ENCODE measurements around the gene SCIN.
"Not testable (repeated sequence)": the region's sequence is repeated elsewhere in the genome, so short reads cannot be mapped to it uniquely, and the experiment has no call there.

SCIN gene

DNA sequence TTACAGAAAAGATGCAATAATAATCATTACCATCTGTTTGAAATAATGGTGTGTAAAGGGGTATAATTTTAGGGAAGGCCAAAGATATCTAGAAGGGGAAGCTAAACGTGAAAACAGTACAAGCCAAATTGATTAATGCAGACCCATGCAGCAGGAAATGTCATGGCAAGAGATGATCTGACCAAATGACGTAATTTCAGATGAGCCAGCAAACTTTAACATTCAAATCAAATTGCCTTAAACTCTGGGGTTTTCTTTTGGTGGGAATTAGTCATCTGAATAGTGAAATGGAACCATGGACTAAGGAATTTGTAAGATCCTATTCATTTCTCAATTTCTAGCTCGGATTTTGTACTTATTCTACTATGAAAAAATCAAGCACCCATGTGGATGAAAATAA lies 21.4 kb upstream of the SCIN start:
- Histone ChIP-seq H3K27ac (ENCODE audit: insufficient read depth, low read length, poor library complexity, severe bottlenecking) (no peak overlapping the region), H3K4me3 (ENCODE audit: insufficient read depth, low read depth, low read length, poor library complexity, severe bottlenecking) (no peak overlapping the region)

DNA sequence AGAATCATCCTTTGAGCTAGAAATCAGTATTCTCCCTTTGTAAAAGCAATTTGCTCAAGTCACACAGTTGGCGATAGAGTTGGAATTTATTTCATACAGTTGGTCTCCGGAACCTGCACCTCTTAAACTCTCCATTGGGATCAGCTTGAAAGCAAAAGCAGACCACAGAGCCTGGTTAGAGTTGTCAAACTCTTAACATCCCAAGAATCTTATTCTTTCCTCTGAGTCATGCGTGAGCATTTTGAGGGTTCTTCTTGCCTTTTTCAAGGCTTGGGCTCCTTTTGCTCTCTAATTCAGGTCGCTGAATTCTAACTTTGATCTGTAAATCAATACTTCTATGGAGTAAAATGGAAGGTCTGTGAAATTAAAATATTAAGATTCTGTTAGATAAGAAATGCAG lies 19.6 kb upstream of the SCIN start:
- Histone ChIP-seq H3K27ac (ENCODE audit: insufficient read depth, low read length, poor library complexity, severe bottlenecking) (no peak overlapping the region), H3K27me3 (replicated peaks; ENCODE audit: control insufficient read depth, insufficient read depth, low read length, poor library complexity, severe bottlenecking) (no peaks in the 10 kb centered on the region), H3K36me3 (ENCODE audit: control insufficient read depth, insufficient read depth, low read length) (no peaks in the 10 kb centered on the region), H3K9me3 (ENCODE audit: control insufficient read depth, low read length) (no peaks in the 10 kb centered on the region), H3K4me1 (ENCODE audit: control insufficient read depth, insufficient read depth, low read length, poor library complexity, severe bottlenecking) (no peaks in the 10 kb centered on the region), H3K4me3 (ENCODE audit: insufficient read depth, low read depth, low read length, poor library complexity, severe bottlenecking) (no peak overlapping the region)
- DNase-seq: no peak

More for the DNA sequence above, 21.4 kb upstream of the SCIN start:
- Histone ChIP-seq H3K4me1 (ENCODE audit: control insufficient read depth, insufficient read depth, low read length, poor library complexity, severe bottlenecking) (no peaks in the 10 kb centered on the region), H3K36me3 (ENCODE audit: control insufficient read depth, insufficient read depth, low read length) (no peaks in the 10 kb centered on the region), H3K27me3 (replicated peaks; ENCODE audit: control insufficient read depth, insufficient read depth, low read length, poor library complexity, severe bottlenecking) (no peaks in the 10 kb centered on the region), H3K9me3 (ENCODE audit: control insufficient read depth, low read length) (no peaks in the 10 kb centered on the region)
- no peak for DNase-seq

DNA sequence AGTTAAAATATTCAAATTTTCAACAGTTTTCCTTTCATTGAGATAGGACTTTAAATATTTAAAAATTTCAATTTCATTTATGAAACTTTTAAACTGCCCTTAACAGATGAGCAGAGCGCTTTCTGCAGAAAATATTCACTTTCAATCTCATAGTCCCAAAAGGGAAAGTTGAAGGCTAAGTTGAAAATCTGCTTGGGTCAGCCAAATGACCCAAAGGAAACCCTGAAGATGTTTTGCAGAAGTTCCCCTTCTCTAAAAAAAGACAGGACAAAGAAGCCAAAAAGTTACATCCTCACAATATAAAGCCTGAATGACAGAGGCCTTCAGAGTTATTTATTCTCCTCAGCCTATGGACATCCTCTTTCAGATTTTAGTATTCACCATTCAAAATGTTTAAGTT lies 17.6 kb upstream of the SCIN start:
- H3K4me3 ChIP-seq (ENCODE audit: insufficient read depth, low read depth, low read length, poor library complexity, severe bottlenecking): no peak overlapping the region
- no peaks in the 10 kb centered on the region for H3K36me3 ChIP-seq (ENCODE audit: control insufficient read depth, insufficient read depth, low read length)
- H3K4me1 ChIP-seq (ENCODE audit: control insufficient read depth, insufficient read depth, low read length, poor library complexity, severe bottlenecking): no peaks in the 10 kb centered on the region
- no peak for DNase-seq
- H3K27ac ChIP-seq (ENCODE audit: insufficient read depth, low read length, poor library complexity, severe bottlenecking): no peak overlapping the region
- H3K27me3 ChIP-seq (replicated peaks; ENCODE audit: control insufficient read depth, insufficient read depth, low read length, poor library complexity, severe bottlenecking): no peaks in the 10 kb centered on the region
- H3K9me3 ChIP-seq (ENCODE audit: control insufficient read depth, low read length): no peaks in the 10 kb centered on the region

DNA sequence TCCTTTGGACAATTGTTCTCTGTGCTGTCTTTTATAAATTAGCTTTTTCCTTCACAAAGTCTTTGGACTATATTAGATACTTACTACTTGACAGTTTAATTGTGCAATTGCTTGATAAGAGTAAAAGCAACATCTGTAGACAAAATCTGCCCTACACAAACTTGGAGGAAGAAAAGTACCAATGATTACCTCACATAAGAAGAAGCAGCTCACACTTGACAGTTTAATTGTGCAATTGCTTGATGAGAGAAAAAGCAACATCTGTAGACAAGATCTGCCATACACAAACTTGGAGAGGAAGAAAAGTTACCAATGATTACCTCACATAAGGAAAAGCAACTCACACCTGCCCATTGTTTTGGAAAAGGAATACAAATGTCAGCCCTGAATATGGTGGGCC lies 17.1 kb upstream of the SCIN start:
- Histone ChIP-seq H3K9me3 (ENCODE audit: control insufficient read depth, low read length) (no peaks in the 10 kb centered on the region), H3K27ac (ENCODE audit: insufficient read depth, low read length, poor library complexity, severe bottlenecking) (no peak overlapping the region), H3K36me3 (ENCODE audit: control insufficient read depth, insufficient read depth, low read length) (no peaks in the 10 kb centered on the region), H3K27me3 (replicated peaks; ENCODE audit: control insufficient read depth, insufficient read depth, low read length, poor library complexity, severe bottlenecking) (no peaks in the 10 kb centered on the region), H3K4me3 (ENCODE audit: insufficient read depth, low read depth, low read length, poor library complexity, severe bottlenecking) (no peak overlapping the region), H3K4me1 (ENCODE audit: control insufficient read depth, insufficient read depth, low read length, poor library complexity, severe bottlenecking) (no peaks in the 10 kb centered on the region)
- no peak for DNase-seq

DNA sequence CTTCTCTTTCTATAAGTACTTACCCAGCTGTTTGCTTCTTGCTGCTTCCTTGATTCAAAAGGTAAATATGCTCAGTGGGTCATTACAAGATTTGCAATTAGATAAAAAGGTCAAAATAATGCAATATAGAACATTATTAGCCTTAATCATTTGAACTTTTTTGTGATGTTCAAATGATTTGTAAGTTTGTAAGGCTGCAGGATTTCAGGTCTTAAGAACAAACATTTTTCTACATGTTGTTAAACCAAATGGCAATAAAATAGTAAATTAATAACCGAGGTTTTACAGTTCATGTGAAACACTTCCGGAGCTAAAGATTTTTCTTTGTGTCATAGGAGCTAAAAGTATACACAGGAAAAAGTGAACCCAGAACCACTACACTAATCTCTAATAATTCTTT lies 16.2 kb upstream of the SCIN start:
- H3K4me1 ChIP-seq (ENCODE audit: control insufficient read depth, insufficient read depth, low read length, poor library complexity, severe bottlenecking): no peaks in the 10 kb centered on the region
- no peak for DNase-seq
- H3K9me3 ChIP-seq (ENCODE audit: control insufficient read depth, low read length): no peaks in the 10 kb centered on the region

DNA sequence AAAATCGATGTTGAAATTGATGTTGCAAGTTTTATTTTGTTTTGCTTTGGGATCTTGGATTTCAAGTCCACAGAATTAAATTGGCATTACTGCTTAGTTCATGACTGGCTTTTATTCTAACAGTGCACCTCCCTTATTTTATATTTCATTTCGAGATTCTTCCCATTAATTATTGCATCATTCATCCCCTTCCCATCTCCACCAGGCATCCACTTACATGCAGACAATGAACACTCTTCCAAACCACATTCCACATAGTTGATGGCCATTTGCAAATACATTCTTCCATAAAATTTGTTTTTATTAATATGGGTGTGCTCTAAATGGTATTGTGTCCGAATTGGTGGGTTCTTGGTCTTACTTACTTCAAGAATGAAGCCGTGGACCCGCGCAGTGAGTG lies 15.6 kb upstream of the SCIN start:
- no peaks in the 10 kb centered on the region for H3K36me3 ChIP-seq (ENCODE audit: control insufficient read depth, insufficient read depth, low read length)
- no peak for DNase-seq

More for the DNA sequence above, 16.2 kb upstream of the SCIN start:
- Histone ChIP-seq H3K36me3 (ENCODE audit: control insufficient read depth, insufficient read depth, low read length) (no peaks in the 10 kb centered on the region), H3K27me3 (replicated peaks; ENCODE audit: control insufficient read depth, insufficient read depth, low read length, poor library complexity, severe bottlenecking) (no peaks in the 10 kb centered on the region), H3K4me3 (ENCODE audit: insufficient read depth, low read depth, low read length, poor library complexity, severe bottlenecking) (no peak overlapping the region), H3K27ac (ENCODE audit: insufficient read depth, low read length, poor library complexity, severe bottlenecking) (no peak overlapping the region)

DNA sequence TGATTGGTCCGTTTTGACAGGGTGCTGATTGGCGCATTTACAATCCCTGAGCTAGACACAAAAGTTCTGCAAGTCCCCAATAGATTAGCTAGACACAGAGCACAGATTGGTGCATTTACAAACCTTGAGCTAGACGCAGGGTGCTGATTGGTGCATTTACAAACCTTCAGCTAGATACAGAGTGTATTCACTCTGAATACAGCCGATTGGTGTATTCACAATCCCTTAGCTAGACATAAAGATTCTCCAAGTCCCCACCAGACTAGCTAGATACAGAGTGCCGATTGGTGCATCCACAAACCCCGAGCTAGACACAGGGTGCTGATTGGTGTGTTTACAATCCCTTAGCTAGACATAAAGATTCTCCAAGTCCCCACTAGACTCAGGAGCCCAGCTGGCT lies 14.8 kb upstream of the SCIN start:
- not testable (repeated sequence) for DNase-seq; H3K27me3 ChIP-seq (replicated peaks; ENCODE audit: control insufficient read depth, insufficient read depth, low read length, poor library complexity, severe bottlenecking); H3K9me3 ChIP-seq (ENCODE audit: control insufficient read depth, low read length); H3K4me3 ChIP-seq (ENCODE audit: insufficient read depth, low read depth, low read length, poor library complexity, severe bottlenecking); H3K36me3 ChIP-seq (ENCODE audit: control insufficient read depth, insufficient read depth, low read length); H3K27ac ChIP-seq (ENCODE audit: insufficient read depth, low read length, poor library complexity, severe bottlenecking); H3K4me1 ChIP-seq (ENCODE audit: control insufficient read depth, insufficient read depth, low read length, poor library complexity, severe bottlenecking)

More for the DNA sequence above, 15.6 kb upstream of the SCIN start:
- Histone ChIP-seq H3K4me1 (ENCODE audit: control insufficient read depth, insufficient read depth, low read length, poor library complexity, severe bottlenecking) (no peaks in the 10 kb centered on the region), H3K9me3 (ENCODE audit: control insufficient read depth, low read length) (no peaks in the 10 kb centered on the region), H3K27me3 (replicated peaks; ENCODE audit: control insufficient read depth, insufficient read depth, low read length, poor library complexity, severe bottlenecking) (no peaks in the 10 kb centered on the region), H3K4me3 (ENCODE audit: insufficient read depth, low read depth, low read length, poor library complexity, severe bottlenecking) (no peak overlapping the region), H3K27ac (ENCODE audit: insufficient read depth, low read length, poor library complexity, severe bottlenecking) (no peak overlapping the region)

DNA sequence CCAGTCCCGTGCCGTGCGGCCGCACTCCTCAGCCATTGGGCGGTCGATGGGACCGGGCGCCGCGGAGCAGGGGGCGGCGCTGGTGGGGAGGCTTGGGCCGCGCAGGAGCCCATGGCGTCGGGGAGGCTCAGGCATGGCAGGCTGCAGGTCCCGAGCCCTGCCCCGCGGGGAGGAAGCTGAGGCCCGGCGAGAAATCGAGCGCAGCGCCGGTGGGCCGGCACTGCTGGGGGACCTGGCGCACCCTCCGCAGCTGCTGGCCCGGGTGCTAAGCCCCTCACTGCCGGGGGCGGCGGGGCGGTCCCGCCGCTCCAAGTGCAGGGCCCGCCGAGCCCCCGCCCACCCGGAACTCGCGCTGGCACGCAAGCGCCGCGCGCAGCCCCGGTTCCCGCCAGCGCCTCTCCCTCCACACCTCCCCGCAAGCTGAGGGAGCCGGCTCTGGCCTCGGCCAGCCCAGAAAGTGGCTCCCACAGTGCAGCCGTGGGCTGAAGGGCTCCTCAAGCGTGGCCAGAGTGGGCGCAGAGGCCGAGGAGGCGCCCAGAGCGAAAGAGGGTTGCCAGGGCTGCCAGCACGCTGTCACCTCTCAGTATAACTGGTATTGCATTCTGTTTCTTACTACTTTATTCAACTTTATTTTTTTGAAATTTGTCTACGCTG lies 14.3 kb upstream of the SCIN start:
- H3K9me3 ChIP-seq (ENCODE audit: control insufficient read depth, low read length); H3K4me1 ChIP-seq (ENCODE audit: control insufficient read depth, insufficient read depth, low read length, poor library complexity, severe bottlenecking); H3K27me3 ChIP-seq (replicated peaks; ENCODE audit: control insufficient read depth, insufficient read depth, low read length, poor library complexity, severe bottlenecking); H3K4me3 ChIP-seq (ENCODE audit: insufficient read depth, low read depth, low read length, poor library complexity, severe bottlenecking); H3K36me3 ChIP-seq (ENCODE audit: control insufficient read depth, insufficient read depth, low read length); DNase-seq; H3K27ac ChIP-seq (ENCODE audit: insufficient read depth, low read length, poor library complexity, severe bottlenecking): not testable (repeated sequence)

DNA sequence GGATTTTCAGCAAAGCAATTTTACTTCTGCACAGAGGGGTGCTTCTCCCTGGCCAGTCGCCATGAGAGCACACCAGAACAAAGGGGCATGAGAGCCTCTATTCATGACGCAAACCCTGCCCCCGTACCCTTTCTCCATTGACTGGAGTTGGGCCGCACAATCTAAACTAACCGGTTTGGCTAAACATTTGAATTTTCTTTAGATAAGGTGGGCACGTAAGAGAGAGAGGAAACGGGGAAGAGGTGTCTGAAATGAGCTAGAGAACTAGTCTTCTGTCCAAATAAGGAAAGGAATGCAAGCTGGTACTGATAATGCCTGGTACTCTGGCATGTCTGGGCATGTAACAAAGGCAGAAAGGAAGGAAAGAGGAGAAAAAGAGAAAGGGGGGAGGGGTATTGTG lies 13.2 kb upstream of the SCIN start:
- no peaks in the 10 kb centered on the region for H3K27me3 ChIP-seq (replicated peaks; ENCODE audit: control insufficient read depth, insufficient read depth, low read length, poor library complexity, severe bottlenecking)
- H3K27ac ChIP-seq (ENCODE audit: insufficient read depth, low read length, poor library complexity, severe bottlenecking): no peak overlapping the region

DNA sequence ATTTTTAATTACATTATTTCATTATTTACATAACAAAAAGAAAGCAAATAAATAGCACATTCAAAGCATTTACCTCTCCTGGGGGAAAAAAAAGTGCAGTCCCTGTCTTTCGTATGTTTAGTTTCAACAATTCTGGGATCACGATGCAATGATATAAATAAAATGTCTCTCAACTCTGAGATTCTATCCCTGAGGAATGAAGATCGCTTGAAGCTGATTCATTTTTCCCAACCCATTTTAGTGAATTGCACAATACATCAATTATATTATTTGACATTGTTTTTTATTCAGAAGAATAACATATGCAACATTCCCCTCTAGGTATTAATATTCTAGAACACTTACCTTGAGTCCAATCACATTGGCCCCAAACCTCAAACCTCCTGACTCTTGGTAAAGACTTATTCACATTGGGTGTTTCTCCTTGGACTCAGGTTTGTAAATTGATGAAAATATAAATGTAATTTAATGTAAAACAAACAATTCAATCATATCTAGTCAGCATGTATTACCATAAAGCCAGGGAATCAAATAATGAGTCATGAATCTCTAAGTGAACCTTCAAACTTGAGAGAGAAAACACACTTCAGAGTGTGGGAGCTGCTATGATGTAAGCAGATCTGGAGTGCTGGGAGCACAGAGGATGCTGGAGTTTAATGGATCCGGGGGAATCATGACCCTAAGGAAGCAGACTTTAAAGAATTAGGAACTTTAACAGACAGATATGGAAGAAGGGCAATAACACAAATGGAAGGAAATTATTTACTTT lies 5.3 kb upstream of the SCIN start:
- Histone ChIP-seq H3K36me3 (ENCODE audit: control insufficient read depth, insufficient read depth, low read length) (no peaks in the 10 kb centered on the region), H3K9me3 (ENCODE audit: control insufficient read depth, low read length) (no peaks in the 10 kb centered on the region), H3K4me1 (ENCODE audit: control insufficient read depth, insufficient read depth, low read length, poor library complexity, severe bottlenecking) (peaks cover 5% of the 10 kb centered on the region), H3K27ac (ENCODE audit: insufficient read depth, low read length, poor library complexity, severe bottlenecking) (no peak overlapping the region), H3K27me3 (replicated peaks; ENCODE audit: control insufficient read depth, insufficient read depth, low read length, poor library complexity, severe bottlenecking) (peaks cover 6% of the 10 kb centered on the region), H3K4me3 (ENCODE audit: insufficient read depth, low read depth, low read length, poor library complexity, severe bottlenecking) (no peak overlapping the region)
- no peak for DNase-seq

More for the DNA sequence above, 13.2 kb upstream of the SCIN start:
- H3K9me3 ChIP-seq (ENCODE audit: control insufficient read depth, low read length): no peaks in the 10 kb centered on the region
- H3K4me3 ChIP-seq (ENCODE audit: insufficient read depth, low read depth, low read length, poor library complexity, severe bottlenecking): no peak overlapping the region
- DNase-seq: no peak
- no peaks in the 10 kb centered on the region for H3K4me1 ChIP-seq (ENCODE audit: control insufficient read depth, insufficient read depth, low read length, poor library complexity, severe bottlenecking)
- H3K36me3 ChIP-seq (ENCODE audit: control insufficient read depth, insufficient read depth, low read length): no peaks in the 10 kb centered on the region

All from effector memory CD4-positive, alpha-beta T cell (primary cell).